Muscle layer of colon (tissue), 2 donors: ENCODE measurements around the gene SEMA5A.

Experiments used
- H3K27ac ChIP-seq: one replicate; pipeline ENCODE4 v1.7.0; 2013; ENCODE audit warnings: low read depth, mild to moderate bottlenecking, low read length, moderate library complexity
- H3K27me3 ChIP-seq, 2 donors: one replicate each; pipeline ENCODE4 v1.7.0; 2013; ENCODE audit warnings: low read length in 2 of 2, mild to moderate bottlenecking in 2 of 2; ENCODE audit not compliant: insufficient read depth in 2 of 2, control insufficient read depth in 1 of 2
- H3K36me3 ChIP-seq: one replicate; pipeline ENCODE4 v1.7.0; 2013; ENCODE audit warnings: mild to moderate bottlenecking, low read length; ENCODE audit not compliant: insufficient read depth
- H3K4me1 ChIP-seq: one replicate; pipeline ENCODE4 v1.7.0; 2013; ENCODE audit warnings: mild to moderate bottlenecking, low read length; ENCODE audit not compliant: insufficient read depth
- H3K4me3 ChIP-seq, 2 donors: one replicate each; pipeline ENCODE4 v1.7.0; 2013; ENCODE audit warnings: low read length in 2 of 2, low read depth in 1 of 2, mild to moderate bottlenecking in 1 of 2, moderate library complexity in 1 of 2
- H3K9ac ChIP-seq: one replicate; pipeline ENCODE4 v1.7.0; 2013; ENCODE audit warnings: low read length
- H3K9me3 ChIP-seq: one replicate; pipeline ENCODE4 v1.7.0; 2013; ENCODE audit warnings: mild to moderate bottlenecking, low read length
- donor health status: abdominal sarcoma.
- donor health status: Adenocarcinoma of cecum.

The SEMA5A gene

GRCh38 chr5:9189681-9190080 is 356.2 kb downstream of the SEMA5A start:
- Histone ChIP-seq H3K4me3 (no peak overlapping the region), H3K9me3 (no peaks in the 10 kb centered on the region), H3K27ac (no peak overlapping the region), H3K4me1 (no peaks in the 10 kb centered on the region), H3K9ac (no peak overlapping the region), H3K36me3 (no peaks in the 10 kb centered on the region), H3K27me3 (no peaks in the 10 kb centered on the region)

GRCh38 chr5:9188956-9189355 is 356.9 kb downstream of the SEMA5A start:
- Histone ChIP-seq H3K27me3 (no peaks in the 10 kb centered on the region), H3K36me3 (no peaks in the 10 kb centered on the region), H3K9ac (no peak overlapping the region), H3K27ac (no peak overlapping the region), H3K9me3 (no peaks in the 10 kb centered on the region), H3K4me1 (no peaks in the 10 kb centered on the region), H3K4me3 (no peak overlapping the region)

- Histone ChIP-seq H3K4me3 (no peak overlapping the region), H3K27ac (no peak overlapping the region), H3K4me1 (no peaks in the 10 kb centered on the region), H3K9me3 (no peaks in the 10 kb centered on the region), H3K9ac (no peak overlapping the region), H3K36me3 (no peaks in the 10 kb centered on the region), H3K27me3 (no peaks in the 10 kb centered on the region)
These were observed 357.7 kb downstream of the SEMA5A start for GRCh38 chr5:9188131-9188530.

- H3K9ac ChIP-seq = no peak overlapping the region
- no peaks in the 10 kb centered on the region for H3K27me3 ChIP-seq
- H3K9me3 ChIP-seq = no peaks in the 10 kb centered on the region
- H3K4me3 ChIP-seq = no peak overlapping the region
- no peak overlapping the region for H3K27ac ChIP-seq
- no peaks in the 10 kb centered on the region for H3K36me3 ChIP-seq
- H3K4me1 ChIP-seq = no peaks in the 10 kb centered on the region
These were observed 358.3 kb downstream of the SEMA5A start for GRCh38 chr5:9187614-9188013.

- Histone ChIP-seq H3K4me3 (no peak overlapping the region), H3K9ac (no peak overlapping the region), H3K9me3 (no peaks in the 10 kb centered on the region), H3K4me1 (no peaks in the 10 kb centered on the region), H3K27me3 (no peaks in the 10 kb centered on the region), H3K27ac (no peak overlapping the region), H3K36me3 (no peaks in the 10 kb centered on the region)
These were observed 359.8 kb downstream of the SEMA5A start for GRCh38 chr5:9186069-9186468.

- no peaks in the 10 kb centered on the region for H3K36me3 ChIP-seq
- no peak overlapping the region for H3K9ac ChIP-seq
- H3K4me1 ChIP-seq = no peaks in the 10 kb centered on the region
- H3K4me3 ChIP-seq = no peak overlapping the region
- H3K27ac ChIP-seq = no peak overlapping the region
- H3K27me3 ChIP-seq = no peaks in the 10 kb centered on the region
- no peaks in the 10 kb centered on the region for H3K9me3 ChIP-seq
These were observed 361.9 kb downstream of the SEMA5A start for GRCh38 chr5:9183992-9184391.

GRCh38 chr5:9182899-9183695 is 362.8 kb downstream of the SEMA5A start:
- Histone ChIP-seq H3K36me3 (no peaks in the 10 kb centered on the region), H3K27ac (no peak overlapping the region), H3K4me3 (no peak overlapping the region), H3K9ac (no peak overlapping the region), H3K27me3 (no peaks in the 10 kb centered on the region), H3K9me3 (no peaks in the 10 kb centered on the region), H3K4me1 (no peaks in the 10 kb centered on the region)

GRCh38 chr5:9176641-9177040 is 369.2 kb downstream of the SEMA5A start:
- H3K27ac ChIP-seq = no peak overlapping the region
- no peak overlapping the region for H3K4me3 ChIP-seq
- no peak overlapping the region for H3K9ac ChIP-seq
- no peaks in the 10 kb centered on the region for H3K36me3 ChIP-seq
- no peaks in the 10 kb centered on the region for H3K27me3 ChIP-seq
- no peaks in the 10 kb centered on the region for H3K4me1 ChIP-seq
- H3K9me3 ChIP-seq = no peaks in the 10 kb centered on the region

GRCh38 chr5:9174446-9174845 is 371.4 kb downstream of the SEMA5A start:
- H3K27ac ChIP-seq = no peak overlapping the region
- H3K36me3 ChIP-seq = no peaks in the 10 kb centered on the region
- no peaks in the 10 kb centered on the region for H3K4me1 ChIP-seq
- no peak overlapping the region for H3K9ac ChIP-seq
- no peaks in the 10 kb centered on the region for H3K9me3 ChIP-seq
- H3K27me3 ChIP-seq = no peaks in the 10 kb centered on the region
- H3K4me3 ChIP-seq = no peak overlapping the region

- H3K27me3 ChIP-seq = no peaks in the 10 kb centered on the region
- no peaks in the 10 kb centered on the region for H3K36me3 ChIP-seq
- H3K4me1 ChIP-seq = no peaks in the 10 kb centered on the region
- no peaks in the 10 kb centered on the region for H3K9me3 ChIP-seq
- no peak overlapping the region for H3K27ac ChIP-seq
- H3K4me3 ChIP-seq = no peak overlapping the region
- H3K9ac ChIP-seq = no peak overlapping the region
These were observed 372.4 kb downstream of the SEMA5A start for GRCh38 chr5:9173281-9174048.

GRCh38 chr5:9170026-9170425 is 375.8 kb downstream of the SEMA5A start:
- Histone ChIP-seq H3K9me3 (no peaks in the 10 kb centered on the region), H3K36me3 (no peaks in the 10 kb centered on the region), H3K9ac (no peak overlapping the region), H3K27me3 (no peaks in the 10 kb centered on the region), H3K4me3 (no peak overlapping the region), H3K4me1 (no peaks in the 10 kb centered on the region), H3K27ac (no peak overlapping the region)

GRCh38 chr5:9169557-9169902 is 376.3 kb downstream of the SEMA5A start:
- Histone ChIP-seq H3K9me3 (no peaks in the 10 kb centered on the region), H3K27me3 (no peaks in the 10 kb centered on the region), H3K4me1 (no peaks in the 10 kb centered on the region), H3K27ac (no peak overlapping the region), H3K9ac (no peak overlapping the region), H3K36me3 (no peaks in the 10 kb centered on the region), H3K4me3 (no peak overlapping the region)
